ENCODE results near the gene CGB7. TPM values are rescaled to one million over a fixed set of nuclear protein-coding genes. Genes with fewer than 3 reads are reported as not detected.
"Not testable (repeated sequence)": the region's sequence is repeated elsewhere in the genome, so short reads cannot be mapped to it uniquely, and the experiment has no call there.

Gene CGB7
- total RNA-seq, 2 experiments from 2014 or later, result 0.40 TPM; not detected in 1

- no peaks in the 10 kb centered on the region for H3K36me3 Mint-ChIP-seq (ENCODE audit: low read depth)
- ATAC-seq, result no peak
- H3K4me3 Mint-ChIP-seq, result no peak overlapping the region
- no peak overlapping the region for H3K27ac Mint-ChIP-seq
- no peak for DNase-seq
- intact Hi-C loops (cut with DNase I, micrococcal nuclease), result loop anchor here in 1 of 2 experiments (5.0 kb wide), 1 partner anchor 93 kb away; no protein-coding TSS in a partner anchor
- H3K27me3 Mint-ChIP-seq, result peaks cover 40% of the 10 kb centered on the region
- peaks cover 20% of the 10 kb centered on the region for H3K4me1 Mint-ChIP-seq
- ChIA-PET POLR2A (no interaction called here), CTCF (interaction anchor here (1.3 to 2.0 kb wide), 2 partner anchors 8 to 66 kb away, joined by 4 to 5 read pairs; partner anchors contain the start of genes GYS1 and RUVBL2)
- no peaks in the 10 kb centered on the region for H3K9me3 Mint-ChIP-seq (ENCODE audit: low read depth)
Observed at GRCh38 chr19:49059053-49059452, 1.5 kb upstream of the CGB7 start.

DNA sequence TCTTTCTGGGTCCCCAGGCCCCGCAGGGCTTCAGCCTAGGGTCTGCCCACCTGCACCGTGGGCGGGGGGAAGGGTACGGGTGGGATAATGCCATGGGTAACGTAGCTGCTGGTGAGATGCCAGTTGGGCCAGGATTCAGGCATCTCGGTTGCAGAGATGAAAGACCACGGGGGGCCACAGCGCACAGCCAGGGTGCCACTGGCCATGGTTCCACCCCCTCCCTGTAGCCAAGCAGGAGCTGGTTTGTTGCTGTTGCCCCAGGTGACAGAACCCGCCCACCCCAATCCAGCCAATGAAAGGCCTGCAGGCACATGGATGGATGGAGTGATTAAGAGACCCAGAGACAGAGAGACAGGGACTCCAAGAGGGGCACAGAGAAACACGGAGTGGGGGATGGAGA, 1.0 kb upstream of the CGB7 start:
- Mint-ChIP-seq H3K4me3 (no peak overlapping the region), H3K27me3 (peaks cover 39% of the 10 kb centered on the region), H3K9me3 (ENCODE audit: low read depth) (no peaks in the 10 kb centered on the region), H3K27ac (no peak overlapping the region), H3K4me1 (peaks cover 20% of the 10 kb centered on the region), H3K36me3 (ENCODE audit: low read depth) (no peaks in the 10 kb centered on the region)
- POLR2A ChIA-PET, result no interaction called here
- CTCF ChIA-PET, result interaction anchor here (1.3 to 2.0 kb wide), 3 partner anchors 7 to 88 kb away, joined by 3 to 5 read pairs (median 4); partner anchors contain the start of genes GYS1 and RUVBL2
- ATAC-seq (peak; percentile 37), DNase-seq (peak; percentile 66)
- intact Hi-C loops (cut with DNase I, micrococcal nuclease), result loop anchor here in 1 of 2 experiments (5.0 kb wide), 1 partner anchor 94 kb away; no protein-coding TSS in a partner anchor

DNA sequence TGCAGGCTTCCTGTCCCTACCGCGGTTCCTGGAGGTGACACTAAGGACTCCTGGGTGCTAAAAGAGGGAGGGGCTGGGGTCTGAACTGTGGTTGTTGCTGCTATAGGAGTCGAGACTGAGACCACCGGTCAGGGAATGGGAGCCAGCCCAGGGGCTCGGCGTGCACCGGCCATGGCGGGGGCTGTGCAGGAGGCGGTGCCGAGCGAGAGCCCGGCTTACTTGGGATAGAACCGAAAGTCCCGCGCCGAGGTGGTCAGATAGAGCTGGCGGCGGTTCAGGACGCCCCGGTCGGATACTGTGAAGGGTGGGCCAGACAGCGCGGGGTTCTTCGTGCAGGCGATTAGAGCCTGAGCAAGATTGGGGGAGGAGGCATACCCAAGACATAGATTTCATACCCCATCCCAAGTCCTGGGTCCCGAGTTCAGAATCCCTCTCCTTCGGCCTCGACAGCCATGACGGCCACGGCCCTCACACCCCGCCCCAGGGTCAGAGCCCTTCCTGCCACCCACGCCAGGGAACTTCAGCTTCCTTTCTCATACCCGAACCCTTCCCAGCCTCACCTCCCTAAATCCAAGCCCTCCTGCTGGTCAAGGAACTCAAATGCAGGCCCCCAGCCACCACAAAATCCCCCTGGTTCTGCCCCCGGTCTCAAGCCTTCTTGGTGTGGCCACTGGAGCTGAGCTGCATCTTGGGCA, 500 bp downstream of the CGB7 start:
- Mint-ChIP-seq H3K4me3 (peak overlapping the region; percentile 56), H3K27me3 (peaks cover 35% of the 10 kb centered on the region)

DNA sequence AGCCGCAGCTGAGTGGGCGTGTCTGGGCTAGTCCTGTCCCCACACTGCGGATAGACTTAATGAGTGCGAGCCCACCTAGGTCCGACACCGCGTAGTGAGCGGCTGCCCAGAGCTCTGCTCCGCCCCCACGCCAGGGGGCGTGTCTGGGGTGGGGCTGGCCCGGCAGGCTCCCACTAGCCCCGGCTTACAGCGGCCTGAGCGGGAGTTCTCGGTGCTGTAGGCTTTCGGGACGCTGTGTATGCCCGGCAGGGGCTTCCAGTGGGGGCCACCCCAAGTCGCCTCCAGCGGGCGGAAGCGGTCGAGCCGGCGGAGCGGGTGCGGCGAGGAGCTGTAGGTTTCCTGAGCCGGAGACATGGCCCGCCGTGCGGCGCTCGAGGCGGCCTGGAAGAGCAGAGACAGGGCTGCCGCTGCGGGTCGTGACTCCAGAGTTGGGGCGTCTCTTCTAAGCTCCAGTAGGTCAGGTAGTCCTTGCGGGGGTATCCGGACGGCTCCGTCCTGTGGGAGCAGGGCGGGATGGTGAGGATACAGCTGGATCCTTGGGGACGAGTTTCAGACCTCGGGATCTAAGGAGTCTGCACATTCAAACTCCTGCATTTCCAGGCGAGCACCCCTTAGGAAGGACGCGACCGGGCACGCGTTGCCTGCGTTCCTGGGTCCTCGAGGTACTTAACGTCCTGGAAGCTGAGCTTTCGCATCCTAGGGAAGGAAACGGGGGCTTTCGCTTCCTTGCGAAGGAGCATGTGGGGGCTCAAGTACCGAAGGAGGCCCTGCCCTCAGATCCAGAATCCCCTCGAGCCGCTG, 1.2 kb downstream of the CGB7 start:
- peaks cover 35% of the 10 kb centered on the region for H3K27me3 Mint-ChIP-seq
- CTCF ChIA-PET, result interaction anchor here (0.9 to 1.6 kb wide), 6 partner anchors 9 to 170 kb away, joined by 3 to 11 read pairs (median 3); partner anchors contain the start of genes GYS1, NTF4 and RUVBL2
- ATAC-seq, result peak; percentile 68
- no peaks in the 10 kb centered on the region for H3K36me3 Mint-ChIP-seq (ENCODE audit: low read depth)
- H3K27ac Mint-ChIP-seq, result no peak overlapping the region
- intact Hi-C loops (cut with DNase I, micrococcal nuclease), result loop anchor here in 1 of 2 experiments (2.0 to 5.0 kb wide), 2 partner anchors 58 to 96 kb away; partner anchors contain the start of gene LIN7B
- no peaks in the 10 kb centered on the region for H3K9me3 Mint-ChIP-seq (ENCODE audit: low read depth)
- peak; percentile 69 for DNase-seq
- peak overlapping the region; percentile 56 for H3K4me3 Mint-ChIP-seq
- peaks cover 20% of the 10 kb centered on the region for H3K4me1 Mint-ChIP-seq
- POLR2A ChIA-PET, result interaction anchor here (0.6 to 0.7 kb wide), 2 partner anchors 292 to 304 kb away, joined by 3 to 4 read pairs; no protein-coding TSS in a partner anchor

More for the DNA sequence above, 500 bp downstream of the CGB7 start:
- not testable (repeated sequence) for H3K27ac Mint-ChIP-seq; DNase-seq; H3K9me3 Mint-ChIP-seq (ENCODE audit: low read depth); H3K36me3 Mint-ChIP-seq (ENCODE audit: low read depth)
- ChIA-PET CTCF (interaction anchor here (0.9 to 1.6 kb wide), 5 partner anchors 8 to 64 kb away, joined by 3 to 11 read pairs (median 3); partner anchors contain the start of genes GYS1, NTF4 and RUVBL2), POLR2A (interaction anchor here (0.6 to 0.7 kb wide), 2 partner anchors 291 to 305 kb away, joined by 3 to 4 read pairs; no protein-coding TSS in a partner anchor)
- intact Hi-C loops (cut with DNase I, micrococcal nuclease), result loop anchor here in 1 of 2 experiments (2.0 to 5.0 kb wide), 2 partner anchors 58 to 95 kb away; partner anchors contain the start of gene LIN7B
- peaks cover 20% of the 10 kb centered on the region for H3K4me1 Mint-ChIP-seq
- peak; percentile 8 for ATAC-seq

DNA sequence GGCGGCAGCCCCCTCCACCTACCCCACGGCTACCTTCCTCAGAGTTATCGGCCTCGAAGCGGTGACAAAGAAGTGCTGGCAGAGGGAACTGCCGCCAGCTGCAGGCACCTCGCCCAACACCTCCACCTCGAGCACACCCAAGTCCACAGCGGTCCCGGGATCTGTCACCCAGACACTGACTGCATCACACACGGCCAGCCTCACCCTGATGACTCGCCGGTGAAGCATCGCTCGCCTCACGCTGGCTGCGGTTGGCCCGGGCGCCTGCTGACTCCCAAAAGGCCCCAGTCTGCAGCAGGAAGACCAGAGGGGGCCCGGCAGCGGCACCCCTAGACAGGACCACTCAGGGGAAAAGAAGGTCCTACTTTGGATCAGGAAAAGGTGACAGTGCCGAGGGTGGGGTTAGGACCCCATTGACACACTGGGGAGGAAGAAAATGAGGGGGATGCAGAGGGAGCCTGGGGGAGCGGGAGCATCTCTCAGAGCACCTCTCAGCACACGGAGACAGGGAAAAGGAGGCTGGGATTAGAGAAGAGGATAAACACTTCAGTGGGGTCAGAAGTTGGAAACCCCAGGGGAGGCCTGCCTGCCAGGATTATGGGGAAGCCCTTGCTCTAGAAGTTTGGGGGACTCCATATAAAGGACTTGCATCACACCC, 7.0 kb downstream of the CGB7 start:
- H3K9me3 Mint-ChIP-seq (ENCODE audit: low read depth); H3K27me3 Mint-ChIP-seq; H3K36me3 Mint-ChIP-seq (ENCODE audit: low read depth); ATAC-seq; intact Hi-C loops (cut with DNase I, micrococcal nuclease); H3K4me1 Mint-ChIP-seq; DNase-seq; H3K27ac Mint-ChIP-seq; POLR2A ChIA-PET; H3K4me3 Mint-ChIP-seq: not testable (repeated sequence)
- CTCF ChIA-PET, result interaction anchor here (1.5 kb wide), 1 partner anchor 9 kb away, joined by 4 read pairs; no protein-coding TSS in a partner anchor

DNA sequence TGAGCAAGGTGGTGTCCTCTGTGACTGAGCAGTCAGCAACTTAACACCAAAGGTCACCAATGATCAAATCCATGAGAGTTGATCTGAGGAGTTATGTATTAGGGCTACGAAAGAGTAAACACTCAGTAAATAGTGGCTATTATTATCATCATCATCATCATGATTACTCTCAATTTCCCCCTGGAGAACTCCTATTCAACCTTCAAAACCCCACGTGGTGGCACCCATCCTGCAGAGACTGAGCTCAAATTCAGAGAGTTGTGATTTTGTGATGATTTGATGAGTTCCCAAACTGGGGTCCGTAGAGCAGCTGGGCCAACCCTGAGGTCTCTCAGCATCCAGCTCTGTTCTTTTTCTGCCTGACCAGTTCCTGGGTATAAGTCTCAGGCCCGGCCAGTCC, 7.7 kb downstream of the CGB7 start:
- CTCF ChIA-PET; H3K4me3 Mint-ChIP-seq; POLR2A ChIA-PET; ATAC-seq; H3K27me3 Mint-ChIP-seq; DNase-seq; intact Hi-C loops (cut with DNase I, micrococcal nuclease); H3K27ac Mint-ChIP-seq; H3K4me1 Mint-ChIP-seq; H3K36me3 Mint-ChIP-seq (ENCODE audit: low read depth); H3K9me3 Mint-ChIP-seq (ENCODE audit: low read depth): not testable (repeated sequence)

GRCh38 chr19:49049011-49049410, 8.5 kb downstream of the CGB7 start, which contains the start of gene CGB8:
CGB8 (minus strand) TSS chr19:49049111; CDS start chr19:49048739, 372 bp downstream.
- H3K9me3 Mint-ChIP-seq (ENCODE audit: low read depth); H3K36me3 Mint-ChIP-seq (ENCODE audit: low read depth); H3K4me1 Mint-ChIP-seq; DNase-seq; H3K4me3 Mint-ChIP-seq; H3K27ac Mint-ChIP-seq; H3K27me3 Mint-ChIP-seq; ATAC-seq; POLR2A ChIA-PET; intact Hi-C loops (cut with DNase I, micrococcal nuclease); CTCF ChIA-PET: not testable (repeated sequence)

GRCh38 chr19:49043548-49043947, 14.0 kb downstream of the CGB7 start, which contains the start of gene CGB5:
CGB5 (plus strand) TSS chr19:49043848; CDS start chr19:49044210, 362 bp downstream.
- not testable (repeated sequence) for ATAC-seq; H3K36me3 Mint-ChIP-seq (ENCODE audit: low read depth)

GRCh38 chr19:49042666-49043065, 14.9 kb downstream of the CGB7 start:
- H3K36me3 Mint-ChIP-seq (ENCODE audit: low read depth); CTCF ChIA-PET; DNase-seq; H3K4me1 Mint-ChIP-seq; H3K27ac Mint-ChIP-seq; H3K27me3 Mint-ChIP-seq; ATAC-seq; H3K9me3 Mint-ChIP-seq (ENCODE audit: low read depth); POLR2A ChIA-PET; intact Hi-C loops (cut with DNase I, micrococcal nuclease); H3K4me3 Mint-ChIP-seq: not testable (repeated sequence)

More at GRCh38 chr19:49043548-49043947, 14.0 kb downstream of the CGB7 start, which contains the start of gene CGB5:
- H3K27me3 Mint-ChIP-seq; H3K4me1 Mint-ChIP-seq; DNase-seq; CTCF ChIA-PET; H3K4me3 Mint-ChIP-seq; H3K9me3 Mint-ChIP-seq (ENCODE audit: low read depth); POLR2A ChIA-PET; H3K27ac Mint-ChIP-seq; intact Hi-C loops (cut with DNase I, micrococcal nuclease): not testable (repeated sequence)

DNA sequence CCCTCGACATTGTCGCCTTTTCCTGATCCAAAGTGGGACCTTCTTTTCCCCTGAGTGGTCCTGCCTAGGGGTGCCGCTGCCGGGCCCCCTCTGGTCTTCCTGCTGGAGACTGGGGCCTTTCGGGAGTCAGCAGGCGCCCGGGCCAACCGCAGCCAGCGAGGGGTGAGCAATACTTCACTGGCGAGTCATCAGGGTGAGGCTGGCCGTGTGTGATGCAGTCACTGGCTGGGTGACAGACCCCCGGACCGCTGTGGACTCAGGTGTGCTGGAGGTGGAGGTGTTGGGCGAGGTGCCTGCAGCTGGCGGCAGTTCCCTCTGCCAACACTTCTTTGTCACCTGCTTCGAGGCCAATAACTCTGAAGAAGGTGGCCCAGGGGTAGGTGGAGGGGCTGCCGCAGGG, 15.4 kb downstream of the CGB7 start:
- ATAC-seq (no peak), DNase-seq (no peak)
- H3K27me3 Mint-ChIP-seq, result no peaks in the 10 kb centered on the region
- no peak overlapping the region for H3K4me3 Mint-ChIP-seq
- H3K27ac Mint-ChIP-seq, result no peak overlapping the region
- H3K4me1 Mint-ChIP-seq, result no peaks in the 10 kb centered on the region
- ChIA-PET CTCF (no interaction called here), POLR2A (no interaction called here)
- H3K36me3 Mint-ChIP-seq (ENCODE audit: low read depth), result no peaks in the 10 kb centered on the region
- H3K9me3 Mint-ChIP-seq (ENCODE audit: low read depth), result no peaks in the 10 kb centered on the region
- intact Hi-C loops (cut with DNase I, micrococcal nuclease), result no loop called here

DNA sequence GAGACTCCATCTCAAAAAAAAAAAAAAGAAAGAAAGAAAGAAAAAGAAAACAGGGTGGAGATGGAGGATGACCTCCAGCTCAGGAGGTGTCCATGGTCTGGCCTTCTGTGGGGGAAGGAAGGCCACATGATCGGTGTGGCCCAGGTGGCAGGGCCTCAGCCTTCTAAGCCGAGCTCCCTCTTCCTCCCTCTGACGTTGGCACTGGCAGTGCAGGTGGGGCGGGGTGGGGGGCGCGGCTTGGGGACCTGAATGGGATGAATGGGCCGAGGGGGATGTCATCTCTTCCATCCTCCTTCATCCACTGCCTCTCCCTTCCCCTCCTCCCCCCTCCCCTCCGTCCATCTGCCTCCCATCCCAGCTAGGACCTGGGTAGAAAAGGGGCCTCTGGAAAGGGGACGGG, 17.8 kb downstream of the CGB7 start:
- H3K27me3 Mint-ChIP-seq; H3K4me3 Mint-ChIP-seq; POLR2A ChIA-PET; H3K36me3 Mint-ChIP-seq (ENCODE audit: low read depth); intact Hi-C loops (cut with DNase I, micrococcal nuclease); H3K9me3 Mint-ChIP-seq (ENCODE audit: low read depth); ATAC-seq; H3K27ac Mint-ChIP-seq; CTCF ChIA-PET; DNase-seq; H3K4me1 Mint-ChIP-seq: not testable (repeated sequence)
